Endothelial cell of umbilical vein (primary cell): ENCODE measurements around the gene S100A4.

Experiments
- EZH2 ChIP-seq: IDR thresholded peaks from 2 replicates; pipeline ENCODE4 v1.6.1; 2012; ENCODE audit warnings: borderline replicate concordance, low read depth, mild to moderate bottlenecking, moderate library complexity, low read length, inconsistent platforms; ENCODE audit not compliant: severe bottlenecking
- JUN ChIP-seq: IDR thresholded peaks from 2 replicates; pipeline ENCODE4 v1.6.1; 2011; ENCODE audit warnings: borderline replicate concordance, low read depth; ENCODE audit not compliant: insufficient read length, insufficient read depth
- MYC ChIP-seq: IDR thresholded peaks from one replicate; pipeline ENCODE4 v1.6.1; 2011; ENCODE audit warnings: mild to moderate bottlenecking, low read depth, low read length
- POLR2A ChIP-seq: IDR thresholded peaks from 2 replicates; pipeline ENCODE4 v1.6.1; 2012; ENCODE audit warnings: low read depth, mild to moderate bottlenecking, control low read depth, low read length
- POLR2AphosphoS5 ChIP-seq: IDR thresholded peaks from 2 replicates; pipeline ENCODE4 v1.6.1; 2012; ENCODE audit warnings: low read depth, mild to moderate bottlenecking, control low read depth, low read length, moderate library complexity; ENCODE audit not compliant: insufficient read depth
- TF ChIP-seq, protein P1 (sequence below), 2 donors: IDR thresholded peaks; 1 replicate in 1 of 2; 2 replicates in 1 of 2; pipeline ENCODE4 v1.5.1; 2011; ENCODE audit warnings: low read length in 2 of 2, mild to moderate bottlenecking in 2 of 2, moderate library complexity in 2 of 2, control low read depth in 1 of 2, inconsistent platforms in 1 of 2, low read depth in 1 of 2; ENCODE audit not compliant: insufficient read depth in 1 of 2; ENCODE audit errors: extremely low read depth in 1 of 2
- TF ChIP-seq, protein P2 (sequence below): IDR thresholded peaks from 2 replicates; pipeline ENCODE4 v1.6.1; 2011; ENCODE audit not compliant: insufficient read depth, insufficient read length

DNA sequence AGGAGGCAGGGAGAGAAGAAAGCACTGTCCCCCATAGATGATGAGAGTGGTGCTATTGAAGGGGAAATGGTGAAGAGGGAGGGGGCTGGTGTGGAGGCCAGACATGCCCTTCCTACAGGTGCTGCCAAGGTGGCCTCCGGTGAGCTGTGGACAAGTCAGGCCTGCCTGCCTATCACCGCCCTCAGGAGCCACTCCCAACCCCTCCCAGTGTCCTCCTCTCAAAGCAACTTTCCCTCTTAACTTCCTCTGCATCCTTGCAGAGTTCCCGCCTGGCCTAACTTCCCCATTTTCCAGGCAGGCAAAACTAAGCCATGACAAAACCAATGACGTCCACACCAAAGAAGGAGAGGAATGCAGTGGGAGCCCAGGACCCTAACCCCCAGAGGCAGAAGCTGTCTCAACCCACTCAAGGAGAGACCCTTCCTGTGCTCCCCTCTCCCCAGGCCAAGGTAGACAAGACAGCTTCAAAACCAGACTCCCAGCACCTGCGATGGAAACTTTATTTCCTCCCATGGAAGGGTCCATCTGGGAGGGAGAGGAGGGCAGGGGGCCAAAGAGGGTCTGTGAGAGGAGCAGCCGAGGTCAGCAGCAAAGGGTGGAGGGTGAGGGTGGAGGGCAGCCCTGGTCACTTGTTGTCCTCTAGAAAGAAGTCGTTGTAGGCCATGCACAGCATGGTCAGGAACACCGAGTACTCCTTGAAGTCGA lies 8.8 kb downstream of the S100A4 start:
- TF ChIP-seq, protein P1, sequence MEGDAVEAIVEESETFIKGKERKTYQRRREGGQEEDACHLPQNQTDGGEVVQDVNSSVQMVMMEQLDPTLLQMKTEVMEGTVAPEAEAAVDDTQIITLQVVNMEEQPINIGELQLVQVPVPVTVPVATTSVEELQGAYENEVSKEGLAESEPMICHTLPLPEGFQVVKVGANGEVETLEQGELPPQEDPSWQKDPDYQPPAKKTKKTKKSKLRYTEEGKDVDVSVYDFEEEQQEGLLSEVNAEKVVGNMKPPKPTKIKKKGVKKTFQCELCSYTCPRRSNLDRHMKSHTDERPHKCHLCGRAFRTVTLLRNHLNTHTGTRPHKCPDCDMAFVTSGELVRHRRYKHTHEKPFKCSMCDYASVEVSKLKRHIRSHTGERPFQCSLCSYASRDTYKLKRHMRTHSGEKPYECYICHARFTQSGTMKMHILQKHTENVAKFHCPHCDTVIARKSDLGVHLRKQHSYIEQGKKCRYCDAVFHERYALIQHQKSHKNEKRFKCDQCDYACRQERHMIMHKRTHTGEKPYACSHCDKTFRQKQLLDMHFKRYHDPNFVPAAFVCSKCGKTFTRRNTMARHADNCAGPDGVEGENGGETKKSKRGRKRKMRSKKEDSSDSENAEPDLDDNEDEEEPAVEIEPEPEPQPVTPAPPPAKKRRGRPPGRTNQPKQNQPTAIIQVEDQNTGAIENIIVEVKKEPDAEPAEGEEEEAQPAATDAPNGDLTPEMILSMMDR (IDR thresholded peaks at IDR 0.05; ENCODE audit: extremely low read depth in 1 of 2, insufficient read depth in 1 of 2, low read depth in 1 of 2, low read length in 2 of 2), result no peak
- no peak for TF ChIP-seq POLR2A
- no peak for TF ChIP-seq POLR2AphosphoS5
- TF ChIP-seq MYC, result no peak
- TF ChIP-seq, protein P2, sequence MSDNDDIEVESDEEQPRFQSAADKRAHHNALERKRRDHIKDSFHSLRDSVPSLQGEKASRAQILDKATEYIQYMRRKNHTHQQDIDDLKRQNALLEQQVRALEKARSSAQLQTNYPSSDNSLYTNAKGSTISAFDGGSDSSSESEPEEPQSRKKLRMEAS, result no peak
- TF ChIP-seq EZH2, result no peak
- TF ChIP-seq JUN, result no peak
